SK-N-SH (cell line): ENCODE results near the gene GAB1.

ENCODE experiments used
- CTCF ChIP-seq: fragments of 200-600 bp; sonication (generic); IDR thresholded peaks from 2 replicates; pipeline ENCODE4 v1.6.1; 2017; ENCODE audit warnings: antibody characterized with exemption, mild to moderate bottlenecking, moderate library complexity
- EP300 ChIP-seq, 2 experiments: IDR thresholded peaks; 2 replicates each; pipeline versions ENCODE4 v1.4.0 to v1.6.1; 2012; ENCODE audit warnings: borderline replicate concordance in 1 of 2, low read depth in 1 of 2, low read length in 1 of 2
- EZH2phosphoT487 ChIP-seq: fragments of 200-600 bp; sonication (generic); IDR thresholded peaks from 2 replicates; pipeline ENCODE4 v1.6.1; 2017; ENCODE audit warnings: low read depth, mixed run types, mild to moderate bottlenecking, antibody characterized with exemption, moderate library complexity, borderline replicate concordance
- FOSL2 ChIP-seq: IDR thresholded peaks from 2 replicates; pipeline ENCODE4 v1.4.0; 2012; ENCODE audit warnings: low read depth, mild to moderate bottlenecking, moderate library complexity, borderline replicate concordance
- JUND ChIP-seq: IDR thresholded peaks from 2 replicates; pipeline ENCODE4 v1.4.0; 2012
- POLR2AphosphoS5 ChIP-seq: IDR thresholded peaks from 2 replicates; pipeline ENCODE4 v1.6.1; 2012; ENCODE audit warnings: low read depth, low read length
- REST ChIP-seq: IDR thresholded peaks from 2 replicates; pipeline ENCODE4 v1.6.1; 2012; ENCODE audit warnings: mild to moderate bottlenecking, low read depth, low read length, moderate library complexity
- RFX5 ChIP-seq: IDR thresholded peaks from 2 replicates; pipeline ENCODE4 v1.6.1; 2012; ENCODE audit warnings: mild to moderate bottlenecking, improper control_type of control experiment, low read length
- SIN3A ChIP-seq: IDR thresholded peaks from 2 replicates; pipeline ENCODE4 v1.6.1; 2012; ENCODE audit warnings: low read depth, mild to moderate bottlenecking, low read length, moderate library complexity, borderline replicate concordance

- TF ChIP-seq JUND (no peak), RFX5 (no peak), FOSL2 (no peak), SIN3A (no peak), CTCF (no peak), POLR2AphosphoS5 (no peak), REST (no peak), EZH2phosphoT487 (no peak), EP300 (IDR thresholded peaks at IDR 0.05; ENCODE audit: borderline replicate concordance in 1 of 2, low read depth in 1 of 2, low read length in 1 of 2) (no peak)
Measured at GRCh38 chr4:143407474-143407873, 70.8 kb downstream of the GAB1 start.
